HG03064 (cell line): ENCODE measurements around the gene SERPINH1.

ENCODE experiments used
- ATAC-seq: cut with Tn5 transposase; IDR thresholded peaks from one replicate; pipeline ENCODE4 v1.9.1; 2021; ENCODE audit warnings: low read depth; ENCODE audit not compliant: unreplicated experiment

Gene SERPINH1

GRCh38 chr11:75594211-75594610 is 32.2 kb downstream of the SERPINH1 start:
- no peak for ATAC-seq

GRCh38 chr11:75595429-75595828 is 33.4 kb downstream of the SERPINH1 start:
- ATAC-seq: no peak

GRCh38 chr11:75596914-75597313 is 34.9 kb downstream of the SERPINH1 start:
- no peak for ATAC-seq

- no peak for ATAC-seq
Measured at GRCh38 chr11:75597636-75598035, 35.6 kb downstream of the SERPINH1 start.

GRCh38 chr11:75598264-75598663 is 36.2 kb downstream of the SERPINH1 start:
- no peak for ATAC-seq

GRCh38 chr11:75598900-75599299 is 36.8 kb downstream of the SERPINH1 start:
- ATAC-seq: no peak

- no peak for ATAC-seq
Measured at GRCh38 chr11:75600356-75600755, 38.3 kb downstream of the SERPINH1 start.

GRCh38 chr11:75601494-75601893 is 39.4 kb downstream of the SERPINH1 start:
- ATAC-seq: no peak

GRCh38 chr11:75602951-75603350 is 40.9 kb downstream of the SERPINH1 start:
- no peak for ATAC-seq

GRCh38 chr11:75603791-75604736 is 42.0 kb downstream of the SERPINH1 start:
- ATAC-seq: no peak

GRCh38 chr11:75606099-75606498 is 44.0 kb downstream of the SERPINH1 start:
- no peak for ATAC-seq

GRCh38 chr11:75611823-75612222 is 49.8 kb downstream of the SERPINH1 start:
- ATAC-seq: no peak

- no peak for ATAC-seq
Measured at GRCh38 chr11:75615751-75616150, 53.7 kb downstream of the SERPINH1 start.

- no peak for ATAC-seq
Measured at GRCh38 chr11:75616281-75616680, 54.2 kb downstream of the SERPINH1 start.
